GM12874 (cell line): ENCODE measurements around the gene GET4.

Experiments used
- CTCF ChIP-seq: IDR thresholded peaks from 2 replicates; pipeline ENCODE4 v1.5.1; 2011; ENCODE audit warnings: low read depth, mild to moderate bottlenecking, control low read depth, low read length, moderate library complexity; ENCODE audit not compliant: insufficient read depth

Gene GET4

GRCh38 chr7:908591-909357, 32.4 kb downstream of the GET4 start:
- TF ChIP-seq CTCF: peak; percentile 91

- no peak for TF ChIP-seq CTCF
Observed at GRCh38 chr7:909358-910329, 33.3 kb downstream of the GET4 start.

- TF ChIP-seq CTCF: no peak
Observed at GRCh38 chr7:910441-910861, 34.1 kb downstream of the GET4 start.

- TF ChIP-seq CTCF: no peak
Observed at GRCh38 chr7:910931-911431, 34.6 kb downstream of the GET4 start.

- TF ChIP-seq CTCF: no peak
Observed at GRCh38 chr7:911791-912480, 35.6 kb downstream of the GET4 start.

GRCh38 chr7:913736-914520, 37.6 kb downstream of the GET4 start:
- TF ChIP-seq CTCF: no peak
